ENCODE results near the gene TANC1.

Gene TANC1

DNA sequence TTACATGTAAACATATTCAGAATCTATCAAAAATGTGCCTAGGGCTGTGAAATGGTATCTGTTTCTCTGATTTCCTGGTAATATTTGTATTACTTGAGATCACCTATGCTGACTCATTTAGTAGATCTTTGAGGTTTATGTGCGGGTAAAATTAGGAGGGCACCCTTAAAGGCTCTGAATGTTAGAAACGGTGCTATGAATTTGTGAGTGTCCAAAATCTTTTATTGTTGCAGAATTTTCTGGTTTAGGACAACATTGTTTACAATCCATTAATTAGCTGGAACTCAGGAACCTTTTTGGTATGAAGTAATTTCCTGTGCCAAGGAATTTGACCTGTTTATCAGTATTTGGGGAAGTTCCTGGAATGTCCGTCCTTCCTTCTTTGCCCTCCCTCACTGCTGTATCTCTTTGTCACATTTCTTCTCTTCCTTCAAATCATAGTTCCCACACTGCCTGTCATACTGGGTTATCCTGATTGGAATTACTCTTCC, 130.5 kb downstream of the TANC1 start:
- no peak for TF ChIP-seq CTCF (conservative IDR thresholded peaks at IDR 0.05)
- peak overlapping the region; percentile 99 for H3K27ac ChIP-seq

DNA sequence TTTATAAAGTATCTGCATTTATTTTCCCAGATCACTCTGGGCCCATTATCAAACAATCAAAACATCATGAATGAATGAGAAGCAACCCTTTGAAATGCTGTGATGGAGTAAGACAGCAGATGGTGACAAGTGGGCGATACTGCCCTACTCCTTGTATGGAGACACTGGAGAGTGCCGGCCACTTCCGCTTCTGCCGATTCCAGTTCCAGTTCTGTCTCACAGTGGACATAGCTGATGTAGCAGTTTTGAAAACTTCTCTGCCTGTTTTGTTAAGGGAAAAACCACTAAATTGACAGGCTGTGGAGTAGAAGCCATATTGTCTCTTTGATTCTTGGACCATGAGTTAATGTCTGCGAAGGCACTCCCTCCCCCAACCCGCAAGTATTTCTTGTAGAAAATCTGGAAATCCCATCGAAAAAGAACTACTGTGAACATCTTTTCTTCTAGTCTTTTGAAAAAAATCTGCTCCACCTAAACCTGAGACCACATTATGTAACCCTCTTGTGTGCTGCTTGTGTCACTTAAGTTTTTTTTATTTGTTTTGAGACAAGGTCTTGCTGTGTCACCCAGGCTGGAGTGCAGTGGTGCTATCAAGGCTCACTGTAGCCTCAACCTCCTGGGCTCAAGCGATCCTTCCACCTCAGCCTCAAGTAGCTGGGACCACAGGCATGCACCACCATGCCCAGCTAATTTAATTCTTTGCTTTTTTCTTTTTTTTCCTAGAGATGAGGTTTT, 133.5 kb downstream of the TANC1 start:
- no peak for TF ChIP-seq CTCF (conservative IDR thresholded peaks at IDR 0.05)
- H3K27ac ChIP-seq = peak overlapping the region; percentile 99; the same call in 1 of the 2 replicates

DNA sequence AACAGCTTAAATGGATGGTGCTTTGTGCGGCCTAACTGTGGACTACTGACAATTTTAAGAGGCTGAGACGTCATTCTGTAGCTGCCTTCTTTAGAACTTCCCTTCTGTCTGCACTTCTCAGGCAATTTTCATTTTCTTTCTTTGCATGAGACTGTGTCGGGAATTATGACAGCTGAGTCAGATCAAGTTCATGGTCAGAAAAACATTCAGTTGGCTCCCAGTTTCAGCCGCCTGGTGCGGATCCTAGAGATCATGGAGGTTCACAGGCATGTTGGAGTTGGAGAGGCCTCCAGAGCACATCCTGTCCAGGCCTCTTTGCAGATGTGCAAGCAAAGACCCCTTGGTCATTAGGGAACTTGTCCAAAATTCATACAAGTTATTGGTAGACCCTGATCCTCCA, 135.0 kb downstream of the TANC1 start:
- H3K27ac ChIP-seq = no peak overlapping the region
- no peak for TF ChIP-seq CTCF (conservative IDR thresholded peaks at IDR 0.05)

- peak overlapping the region; percentile 97; the same call in 1 of the 2 replicates for H3K27ac ChIP-seq
- no peak for TF ChIP-seq CTCF (conservative IDR thresholded peaks at IDR 0.05)
Measured at GRCh38 chr2:159106109-159106508, 137.7 kb downstream of the TANC1 start.

GRCh38 chr2:159108181-159108893, 139.9 kb downstream of the TANC1 start:
- no peak for TF ChIP-seq CTCF (conservative IDR thresholded peaks at IDR 0.05)

DNA sequence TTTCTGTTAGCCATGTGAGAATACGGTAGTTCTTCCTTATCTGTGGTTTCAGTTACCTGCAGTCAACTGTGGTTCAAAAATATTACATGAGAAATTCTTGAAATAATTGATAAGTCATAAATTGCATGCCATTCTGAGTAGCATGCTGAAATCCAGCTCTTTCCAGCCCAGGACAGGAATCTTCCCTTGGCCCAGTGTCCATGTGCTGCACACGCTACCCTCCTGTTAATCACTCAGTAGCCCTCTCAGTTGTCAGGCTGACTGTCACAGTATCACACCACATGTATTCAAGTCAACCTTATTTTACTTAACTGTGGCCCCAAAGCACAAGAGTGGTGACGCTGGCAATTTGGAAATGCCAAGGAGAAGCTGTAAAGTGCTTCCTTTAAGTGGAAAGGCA, 141.1 kb downstream of the TANC1 start:
- TF ChIP-seq CTCF (conservative IDR thresholded peaks at IDR 0.05) = no peak
- peak overlapping the region; percentile 97; the same call in 1 of the 2 replicates for H3K27ac ChIP-seq

More at GRCh38 chr2:159108181-159108893, 139.9 kb downstream of the TANC1 start:
- H3K27ac ChIP-seq = peak overlapping the region; percentile 97

- TF ChIP-seq CTCF (conservative IDR thresholded peaks at IDR 0.05) = no peak
Measured at GRCh38 chr2:159110784-159111183, 142.3 kb downstream of the TANC1 start.

More at GRCh38 chr2:159110784-159111183, 142.3 kb downstream of the TANC1 start:
- H3K27ac ChIP-seq = peak overlapping the region; percentile 97

Measured in VCaP (cell line).